Erythroblast (primary cell): ENCODE measurements around the gene ERBB4.
"Not testable (repeated sequence)": the region's sequence is repeated elsewhere in the genome, so short reads cannot be mapped to it uniquely, and the experiment has no call there.

Experiments used
- DNase-seq, 2 experiments: peaks; one replicate each; lab custom pipeline; 2025; lab: John Stamatoyannopoulos, UW
- GATA1 ChIP-seq: IDR thresholded peaks from 2 replicates; pipeline ENCODE4 v1.6.1; 2011; ENCODE audit warnings: low read depth, mild to moderate bottlenecking, control low read depth, low read length, moderate library complexity
- POLR2A ChIP-seq: IDR thresholded peaks from 2 replicates; pipeline ENCODE4 v1.6.1; 2011; ENCODE audit warnings: mild to moderate bottlenecking, low read length

The ERBB4 gene

GRCh38 chr2:212015588-212015987, 523.0 kb downstream of the ERBB4 start:
- TF ChIP-seq POLR2A (no peak), GATA1 (no peak)
- DNase-seq, result no peak

GRCh38 chr2:212013626-212014025, 525.0 kb downstream of the ERBB4 start:
- TF ChIP-seq POLR2A, result no peak
- no peak for TF ChIP-seq GATA1
- no peak for DNase-seq

- DNase-seq, result not testable (repeated sequence)
Observed at GRCh38 chr2:212010305-212010704, 528.3 kb downstream of the ERBB4 start.

- no peak for DNase-seq
- TF ChIP-seq GATA1 (no peak), POLR2A (no peak)
Observed at GRCh38 chr2:212007972-212008371, 530.6 kb downstream of the ERBB4 start.

GRCh38 chr2:212005085-212005671, 533.4 kb downstream of the ERBB4 start:
- TF ChIP-seq GATA1 (no peak), POLR2A (no peak)
- DNase-seq, result peak in 1 of 2 experiments; percentile 12

- no peak for DNase-seq
- TF ChIP-seq GATA1 (no peak), POLR2A (no peak)
Observed at GRCh38 chr2:212001325-212001724, 537.3 kb downstream of the ERBB4 start.

- TF ChIP-seq GATA1 (no peak), POLR2A (no peak)
Observed at GRCh38 chr2:211996857-211997256, 541.7 kb downstream of the ERBB4 start.

GRCh38 chr2:211994806-211995205, 543.8 kb downstream of the ERBB4 start:
- no peak for DNase-seq

More at GRCh38 chr2:211996857-211997256, 541.7 kb downstream of the ERBB4 start:
- DNase-seq, result no peak

GRCh38 chr2:211990335-211990734, 548.3 kb downstream of the ERBB4 start:
- DNase-seq, result no peak
- TF ChIP-seq POLR2A (no peak), GATA1 (no peak)

More at GRCh38 chr2:211994806-211995205, 543.8 kb downstream of the ERBB4 start:
- TF ChIP-seq GATA1 (no peak), POLR2A (no peak)

- DNase-seq, result no peak
- TF ChIP-seq GATA1, result no peak
- no peak for TF ChIP-seq POLR2A
Observed at GRCh38 chr2:211986313-211986712, 552.3 kb downstream of the ERBB4 start.

- TF ChIP-seq GATA1, result no peak
- TF ChIP-seq POLR2A, result no peak
- no peak for DNase-seq
Observed at GRCh38 chr2:211985393-211985792, 553.2 kb downstream of the ERBB4 start.

GRCh38 chr2:211982162-211982561, 556.4 kb downstream of the ERBB4 start:
- no peak for TF ChIP-seq GATA1
- TF ChIP-seq POLR2A, result no peak
- DNase-seq, result no peak

GRCh38 chr2:211981451-211981850, 557.2 kb downstream of the ERBB4 start:
- no peak for TF ChIP-seq GATA1
- TF ChIP-seq POLR2A, result no peak
- no peak for DNase-seq

- no peak for TF ChIP-seq POLR2A
- TF ChIP-seq GATA1, result no peak
- DNase-seq, result no peak
Observed at GRCh38 chr2:211976076-211976475, 562.5 kb downstream of the ERBB4 start.

GRCh38 chr2:211967234-211967633, 571.4 kb downstream of the ERBB4 start:
- no peak for DNase-seq
- TF ChIP-seq POLR2A, result no peak
- no peak for TF ChIP-seq GATA1
